ENCODE results near the gene KCNJ12. TPM values are rescaled to one million over a fixed set of nuclear protein-coding genes. Genes with fewer than 3 reads are reported as not detected.

KCNJ12 gene
- total and polyA plus RNA-seq, 2 donors from 2014 or later = 3.1 to 3.4 TPM

DNA sequence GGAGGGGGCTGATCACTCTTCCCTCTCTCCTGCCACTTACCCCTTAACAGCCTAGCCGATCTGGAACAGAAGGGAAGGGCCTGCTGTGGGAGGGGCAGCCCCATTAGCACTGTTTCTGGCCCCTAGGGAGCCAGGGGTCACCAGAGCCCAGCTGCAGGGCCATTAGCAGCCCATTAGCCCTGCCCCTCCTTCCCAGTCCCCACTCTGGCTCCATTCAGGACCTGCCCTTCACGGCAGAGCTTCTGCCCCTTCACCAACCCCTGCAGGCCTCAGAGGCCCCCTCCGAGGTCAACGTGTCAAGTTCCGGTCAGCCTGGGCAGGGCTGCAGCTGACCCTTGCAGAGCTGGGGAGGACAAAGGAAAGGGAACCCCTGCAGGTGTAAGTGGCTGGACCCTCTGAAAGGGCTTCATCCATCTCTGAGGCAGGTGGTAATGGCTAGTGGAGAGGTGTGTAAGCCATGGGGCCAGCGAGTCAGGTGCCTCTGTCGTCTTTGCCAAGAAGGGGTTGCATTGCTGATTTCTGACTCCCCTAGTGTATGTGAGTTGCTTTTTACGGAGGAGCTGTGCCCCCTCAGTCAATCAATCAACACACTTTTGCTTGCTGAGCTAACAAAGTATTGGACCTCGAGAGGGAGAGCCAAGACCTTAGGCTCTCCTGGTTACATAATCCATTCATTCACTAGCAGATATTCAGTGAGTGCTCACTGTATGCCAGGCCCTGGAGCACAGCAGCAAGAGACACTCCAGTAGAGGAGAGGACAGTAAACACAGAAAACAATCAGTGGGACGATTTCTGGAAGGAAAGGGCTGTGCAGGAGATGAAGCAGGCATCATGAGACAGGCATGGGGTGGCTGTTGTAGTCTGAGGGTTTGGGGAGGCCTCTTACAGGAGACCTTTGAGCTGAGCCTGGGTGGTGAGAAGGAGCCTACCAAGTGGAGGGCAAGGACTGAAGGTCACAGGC is 18.2 kb upstream of the KCNJ12 start:
- Histone ChIP-seq H3K4me1 (ENCODE audit: control insufficient read depth in 2 of 3, insufficient read depth in 2 of 3, low read depth in 1 of 3, low read length in 3 of 3) (peaks cover 0 to 13% (median 9%) of the 10 kb centered on the region in 3 donors), H3K9ac (ENCODE audit: low read length in 3 of 3) (no peak overlapping the region), H3K4me3 (ENCODE audit: low read length in 3 of 3) (no peak overlapping the region), H3K27me3 (ENCODE audit: control insufficient read depth, insufficient read depth, low read length) (no peaks in the 10 kb centered on the region), H3K36me3 (ENCODE audit: control insufficient read depth in 2 of 3, insufficient read depth in 3 of 3, low read length in 3 of 3) (no peaks in the 10 kb centered on the region), H3K27ac (ENCODE audit: low read depth in 2 of 2, low read length in 2 of 2) (peak overlapping the region; percentile 11 to 16), H3K9me3 (ENCODE audit: control insufficient read depth in 2 of 3, insufficient read depth in 1 of 3, low read length in 3 of 3) (no peaks in the 10 kb centered on the region)
- DNase-seq (peak in 1 of 5 donors; percentile 51), FAIRE-seq (no peak)
- TF ChIP-seq, protein P1, sequence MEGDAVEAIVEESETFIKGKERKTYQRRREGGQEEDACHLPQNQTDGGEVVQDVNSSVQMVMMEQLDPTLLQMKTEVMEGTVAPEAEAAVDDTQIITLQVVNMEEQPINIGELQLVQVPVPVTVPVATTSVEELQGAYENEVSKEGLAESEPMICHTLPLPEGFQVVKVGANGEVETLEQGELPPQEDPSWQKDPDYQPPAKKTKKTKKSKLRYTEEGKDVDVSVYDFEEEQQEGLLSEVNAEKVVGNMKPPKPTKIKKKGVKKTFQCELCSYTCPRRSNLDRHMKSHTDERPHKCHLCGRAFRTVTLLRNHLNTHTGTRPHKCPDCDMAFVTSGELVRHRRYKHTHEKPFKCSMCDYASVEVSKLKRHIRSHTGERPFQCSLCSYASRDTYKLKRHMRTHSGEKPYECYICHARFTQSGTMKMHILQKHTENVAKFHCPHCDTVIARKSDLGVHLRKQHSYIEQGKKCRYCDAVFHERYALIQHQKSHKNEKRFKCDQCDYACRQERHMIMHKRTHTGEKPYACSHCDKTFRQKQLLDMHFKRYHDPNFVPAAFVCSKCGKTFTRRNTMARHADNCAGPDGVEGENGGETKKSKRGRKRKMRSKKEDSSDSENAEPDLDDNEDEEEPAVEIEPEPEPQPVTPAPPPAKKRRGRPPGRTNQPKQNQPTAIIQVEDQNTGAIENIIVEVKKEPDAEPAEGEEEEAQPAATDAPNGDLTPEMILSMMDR (IDR thresholded peaks at IDR 0.05; ENCODE audit: borderline replicate concordance, extremely low read depth, insufficient read depth) = no peak
- intact Hi-C loops (cut with DNase I) = no loop called here

GRCh38 chr17:21358682-21359482 is 17.3 kb upstream of the KCNJ12 start:
- Histone ChIP-seq H3K27ac (ENCODE audit: low read depth in 2 of 2, low read length in 2 of 2) (no peak overlapping the region), H3K4me1 (ENCODE audit: control insufficient read depth in 2 of 3, insufficient read depth in 2 of 3, low read depth in 1 of 3, low read length in 3 of 3) (peaks cover 0 to 13% (median 9%) of the 10 kb centered on the region in 3 donors), H3K36me3 (ENCODE audit: control insufficient read depth in 2 of 3, insufficient read depth in 3 of 3, low read length in 3 of 3) (no peaks in the 10 kb centered on the region), H3K27me3 (ENCODE audit: control insufficient read depth, insufficient read depth, low read length) (no peaks in the 10 kb centered on the region), H3K9me3 (ENCODE audit: control insufficient read depth in 2 of 3, insufficient read depth in 1 of 3, low read length in 3 of 3) (no peaks in the 10 kb centered on the region), H3K9ac (ENCODE audit: low read length in 3 of 3) (no peak overlapping the region), H3K4me3 (ENCODE audit: low read length in 3 of 3) (no peak overlapping the region)
- intact Hi-C loops (cut with DNase I) = no loop called here
- TF ChIP-seq, protein P1 (IDR thresholded peaks at IDR 0.05; ENCODE audit: borderline replicate concordance, extremely low read depth, insufficient read depth) = no peak
- FAIRE-seq (no peak), DNase-seq (peak in 1 of 5 donors; percentile 43)

DNA sequence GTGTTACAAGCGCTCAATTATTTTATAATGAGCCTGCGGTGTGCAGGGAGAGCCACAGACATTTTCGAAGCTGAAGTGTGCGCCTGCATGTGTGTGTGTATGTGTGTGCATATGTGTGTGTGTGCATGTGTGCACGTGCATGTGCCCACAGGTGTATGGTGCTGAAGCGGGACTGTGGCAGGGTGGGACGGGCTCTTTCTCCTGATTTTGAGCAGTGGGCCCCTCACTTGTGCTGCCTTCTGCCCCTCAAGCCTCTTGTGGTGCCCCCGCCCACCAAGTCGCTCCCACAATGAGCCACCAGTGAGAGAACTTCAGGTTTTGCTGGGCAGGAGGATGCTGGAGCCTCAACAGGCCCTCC is 16.7 kb upstream of the KCNJ12 start:
- intact Hi-C loops (cut with DNase I) = no loop called here
- no peak overlapping the region for H3K9ac ChIP-seq (ENCODE audit: low read length in 3 of 3)
- H3K4me3 ChIP-seq (ENCODE audit: low read length in 3 of 3) = no peak overlapping the region
- H3K27ac ChIP-seq (ENCODE audit: low read depth in 2 of 2, low read length in 2 of 2) = no peak overlapping the region
- no peaks in the 10 kb centered on the region for H3K9me3 ChIP-seq (ENCODE audit: control insufficient read depth in 2 of 3, insufficient read depth in 1 of 3, low read length in 3 of 3)
- H3K36me3 ChIP-seq (ENCODE audit: control insufficient read depth in 2 of 3, insufficient read depth in 3 of 3, low read length in 3 of 3) = no peaks in the 10 kb centered on the region
- H3K27me3 ChIP-seq (ENCODE audit: control insufficient read depth, insufficient read depth, low read length) = no peaks in the 10 kb centered on the region
- TF ChIP-seq, protein P1 (IDR thresholded peaks at IDR 0.05; ENCODE audit: borderline replicate concordance, extremely low read depth, insufficient read depth) = no peak
- peaks cover 0 to 13% (median 9%) of the 10 kb centered on the region in 3 donors for H3K4me1 ChIP-seq (ENCODE audit: control insufficient read depth in 2 of 3, insufficient read depth in 2 of 3, low read depth in 1 of 3, low read length in 3 of 3)
- no peak for FAIRE-seq
- DNase-seq = peak in 1 of 5 donors; percentile 44

Data from kidney (tissue), 14 donors.